ENCODE measurements around the gene TMEM123.

GRCh38 chr11:102431404-102431803 lies 21.2 kb downstream of the TMEM123 start:
- TF ChIP-seq GLIS3 (CRISPR knock-in tag; IDR thresholded peaks at IDR 0.05) = no peak
- TF ChIP-seq ARNTL (CRISPR knock-in tag; IDR thresholded peaks at IDR 0.05; ENCODE audit: borderline replicate concordance, low read depth) = no peak
- no peak for TF ChIP-seq ZNF70 (CRISPR knock-in tag; IDR thresholded peaks at IDR 0.05)
- no peak for TF ChIP-seq CSDC2 (CRISPR knock-in tag; IDR thresholded peaks at IDR 0.05)
- no peak for TF ChIP-seq PPARA (CRISPR knock-in tag; IDR thresholded peaks at IDR 0.05; ENCODE audit: borderline replicate concordance)
- no peak for TF ChIP-seq RARB (CRISPR knock-in tag; IDR thresholded peaks at IDR 0.05)
- TF ChIP-seq ZFP3 (CRISPR knock-in tag; IDR thresholded peaks at IDR 0.05) = no peak
- no peak for TF ChIP-seq TCF4 (CRISPR knock-in tag; IDR thresholded peaks at IDR 0.05; ENCODE audit: borderline replicate concordance)
- TF ChIP-seq POU6F1 (CRISPR knock-in tag; IDR thresholded peaks at IDR 0.05; ENCODE audit: borderline replicate concordance, low read depth) = no peak
